ENCODE results near the gene ALG14. TPM values are rescaled to one million over a fixed set of nuclear protein-coding genes. Genes with fewer than 3 reads are reported as not detected.
"Not testable (repeated sequence)": the region's sequence is repeated elsewhere in the genome, so short reads cannot be mapped to it uniquely, and the experiment has no call there.

The ALG14 gene
- total and polyA plus RNA-seq, 4 donors, result 0.50 to 3.2 (median 1.8) TPM

- intact Hi-C loops (cut with DNase I), result no loop called here
- 97% methylated on average over 2 of the region's 2 CpGs for WGBS, 2 donors
- Histone ChIP-seq H3K27me3 (ENCODE audit: control insufficient read depth in 1 of 2, insufficient read depth in 2 of 2, low read length in 1 of 2) (no peaks in the 10 kb centered on the region), H3K36me3 (ENCODE audit: control insufficient read depth in 1 of 2, insufficient read depth in 2 of 2, low read length in 1 of 2) (no peaks in the 10 kb centered on the region), H3K4me3 (ENCODE audit: low read length in 2 of 2) (no peak overlapping the region), H3K9me3 (ENCODE audit: control insufficient read depth, low read length) (no peaks in the 10 kb centered on the region), H3K4me1 (ENCODE audit: control insufficient read depth in 1 of 2, insufficient read depth in 2 of 2, low read length in 2 of 2) (peaks cover 0 to 5% of the 10 kb centered on the region in 2 donors), H3K27ac (ENCODE audit: low read depth in 1 of 2, low read length in 2 of 2) (no peak overlapping the region)
- no peak for DNase-seq
- no peak for ATAC-seq (ENCODE audit: low FRiP score)
Measured at GRCh38 chr1:95005584-95005983, 67.2 kb downstream of the ALG14 start.

DNA sequence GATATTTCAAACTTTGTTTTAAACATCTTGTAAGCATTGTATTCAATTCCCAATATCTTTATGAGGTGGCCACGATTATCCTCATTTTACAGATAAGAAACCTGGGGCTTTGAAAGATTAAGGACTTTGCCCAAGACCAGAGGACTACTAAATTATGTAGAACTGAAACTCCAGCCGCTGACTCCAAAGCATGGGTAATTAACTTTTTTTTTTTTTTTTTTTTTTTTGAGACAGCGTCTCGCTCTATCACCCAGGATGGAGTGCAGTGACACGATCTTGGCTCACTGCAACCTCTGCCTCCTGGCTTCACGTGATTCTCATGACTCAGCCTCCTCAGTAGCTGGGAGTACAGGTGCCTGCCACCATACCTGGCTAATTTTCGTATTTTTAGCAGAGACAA lies 68.7 kb downstream of the ALG14 start:
- intact Hi-C loops (cut with DNase I), result no loop called here
- no peaks in the 10 kb centered on the region for H3K27me3 ChIP-seq (ENCODE audit: control insufficient read depth in 1 of 2, insufficient read depth in 2 of 2, low read length in 1 of 2)
- WGBS, 2 donors, result 93 to 95% methylated on average over 7 of the region's 7 CpGs
- ATAC-seq (ENCODE audit: low FRiP score) (no peak), DNase-seq (no peak)
- no peak overlapping the region for H3K27ac ChIP-seq (ENCODE audit: low read depth in 1 of 2, low read length in 2 of 2)
- H3K4me1 ChIP-seq (ENCODE audit: control insufficient read depth in 1 of 2, insufficient read depth in 2 of 2, low read length in 2 of 2), result peaks cover 0 to 5% of the 10 kb centered on the region in 2 donors
- no peak overlapping the region for H3K4me3 ChIP-seq (ENCODE audit: low read length in 2 of 2)
- no peaks in the 10 kb centered on the region for H3K9me3 ChIP-seq (ENCODE audit: control insufficient read depth, low read length)
- H3K36me3 ChIP-seq (ENCODE audit: control insufficient read depth in 1 of 2, insufficient read depth in 2 of 2, low read length in 1 of 2), result no peaks in the 10 kb centered on the region

DNA sequence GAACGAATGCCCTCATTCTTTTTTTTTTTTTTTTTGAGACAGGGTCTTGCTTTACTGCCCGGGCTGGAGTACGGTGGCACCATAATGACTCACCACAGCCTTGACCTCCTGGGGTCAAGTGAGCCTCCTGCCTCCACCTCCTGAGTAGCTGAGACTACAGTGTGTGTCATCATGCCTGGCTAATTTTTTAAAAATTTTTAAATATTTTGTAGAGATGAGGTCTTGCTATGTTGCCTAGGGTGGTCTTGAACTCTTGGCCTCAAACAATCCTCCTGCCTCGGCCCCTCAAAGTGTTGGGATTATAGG lies 69.4 kb downstream of the ALG14 start:
- Histone ChIP-seq H3K27me3 (ENCODE audit: control insufficient read depth in 1 of 2, insufficient read depth in 2 of 2, low read length in 1 of 2) (no peaks in the 10 kb centered on the region), H3K27ac (ENCODE audit: low read depth in 1 of 2, low read length in 2 of 2) (no peak overlapping the region), H3K4me1 (ENCODE audit: control insufficient read depth in 1 of 2, insufficient read depth in 2 of 2, low read length in 2 of 2) (peaks cover 0 to 5% of the 10 kb centered on the region in 2 donors), H3K4me3 (ENCODE audit: low read length in 2 of 2) (no peak overlapping the region), H3K36me3 (ENCODE audit: control insufficient read depth in 1 of 2, insufficient read depth in 2 of 2, low read length in 1 of 2) (no peaks in the 10 kb centered on the region), H3K9me3 (ENCODE audit: control insufficient read depth, low read length) (no peaks in the 10 kb centered on the region)
- WGBS, 2 donors, result 49 to 61% methylated on average over 4 of the region's 4 CpGs
- intact Hi-C loops (cut with DNase I), result no loop called here
- ATAC-seq (ENCODE audit: low FRiP score) (no peak), DNase-seq (no peak)

GRCh38 chr1:95002540-95003432 lies 70.0 kb downstream of the ALG14 start:
- Histone ChIP-seq H3K27ac (ENCODE audit: low read depth in 1 of 2, low read length in 2 of 2) (no peak overlapping the region), H3K27me3 (ENCODE audit: control insufficient read depth in 1 of 2, insufficient read depth in 2 of 2, low read length in 1 of 2) (no peaks in the 10 kb centered on the region), H3K9me3 (ENCODE audit: control insufficient read depth, low read length) (no peaks in the 10 kb centered on the region), H3K4me3 (ENCODE audit: low read length in 2 of 2) (no peak overlapping the region), H3K36me3 (ENCODE audit: control insufficient read depth in 1 of 2, insufficient read depth in 2 of 2, low read length in 1 of 2) (no peaks in the 10 kb centered on the region), H3K4me1 (ENCODE audit: control insufficient read depth in 1 of 2, insufficient read depth in 2 of 2, low read length in 2 of 2) (peaks cover 0 to 2% of the 10 kb centered on the region in 2 donors)
- ATAC-seq (ENCODE audit: low FRiP score) (no peak), DNase-seq (no peak)
- intact Hi-C loops (cut with DNase I), result no loop called here
- WGBS, 2 donors, result 6 to 8% methylated on average over 8 of the region's 8 CpGs

DNA sequence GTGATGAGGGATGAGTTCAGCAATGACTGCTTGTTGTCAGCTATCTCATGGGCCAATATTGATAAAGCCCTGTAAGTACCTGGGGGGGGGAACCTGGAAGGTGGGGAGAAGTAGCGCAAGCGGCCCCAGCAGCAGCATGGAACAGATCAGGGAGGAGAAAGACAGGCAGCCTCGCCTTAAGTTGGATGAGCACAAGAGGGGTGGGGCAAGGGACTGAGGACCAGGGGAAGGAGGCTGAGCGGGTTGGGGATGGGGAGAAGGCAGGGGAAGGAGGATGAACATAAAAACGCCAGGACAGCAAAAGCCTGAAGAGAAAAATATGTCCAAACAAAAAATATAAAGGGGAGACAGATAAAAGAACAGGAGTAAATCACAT lies 70.6 kb downstream of the ALG14 start:
- no peak for DNase-seq
- no peak overlapping the region for H3K4me3 ChIP-seq (ENCODE audit: low read length in 2 of 2)
- no peak overlapping the region for H3K27ac ChIP-seq (ENCODE audit: low read depth in 1 of 2, low read length in 2 of 2)
- H3K36me3 ChIP-seq (ENCODE audit: control insufficient read depth in 1 of 2, insufficient read depth in 2 of 2, low read length in 1 of 2), result no peaks in the 10 kb centered on the region
- no peaks in the 10 kb centered on the region for H3K4me1 ChIP-seq (ENCODE audit: control insufficient read depth in 1 of 2, insufficient read depth in 2 of 2, low read length in 2 of 2)
- WGBS, 2 donors, result 66 to 69% methylated on average over 5 of the region's 5 CpGs
- intact Hi-C loops (cut with DNase I), result no loop called here
- no peaks in the 10 kb centered on the region for H3K9me3 ChIP-seq (ENCODE audit: control insufficient read depth, low read length)
- no peak for ATAC-seq (ENCODE audit: low FRiP score)
- H3K27me3 ChIP-seq (ENCODE audit: control insufficient read depth in 1 of 2, insufficient read depth in 2 of 2, low read length in 1 of 2), result no peaks in the 10 kb centered on the region

DNA sequence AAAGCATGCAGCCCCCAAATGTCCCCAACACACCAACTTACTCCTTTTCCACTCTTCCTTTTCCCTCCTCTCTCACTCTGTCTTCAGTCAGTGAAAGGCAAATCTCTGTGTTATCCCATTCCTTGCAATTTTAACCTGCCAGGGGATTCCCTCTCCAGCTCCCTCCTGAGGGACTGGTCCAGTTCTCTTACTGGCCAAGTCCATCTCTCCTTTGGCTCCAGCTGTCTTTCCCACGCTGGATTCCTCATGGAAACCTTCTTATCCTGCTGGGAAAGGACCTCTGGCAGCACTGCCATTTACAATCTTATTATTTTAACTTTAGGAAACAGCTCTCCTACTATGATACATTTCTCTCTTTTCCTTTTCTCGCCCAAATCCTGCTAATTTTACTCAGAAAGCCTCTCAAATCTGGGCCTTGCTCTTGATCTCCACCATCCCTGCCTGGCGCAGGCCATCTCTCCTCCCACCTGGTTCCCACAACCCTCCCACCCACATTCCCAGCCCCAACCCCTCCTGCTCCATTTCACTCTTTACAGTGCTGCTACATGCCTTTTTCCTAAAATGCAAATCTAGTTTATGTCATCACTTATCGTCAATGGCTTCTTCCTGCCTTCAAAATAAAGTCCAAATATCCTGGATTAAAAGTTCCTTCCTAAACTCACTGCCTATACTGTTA lies 73.2 kb downstream of the ALG14 start:
- Histone ChIP-seq H3K27me3 (ENCODE audit: control insufficient read depth in 1 of 2, insufficient read depth in 2 of 2, low read length in 1 of 2) (no peaks in the 10 kb centered on the region), H3K36me3 (ENCODE audit: control insufficient read depth in 1 of 2, insufficient read depth in 2 of 2, low read length in 1 of 2) (peaks cover 0 to under 1% of the 10 kb centered on the region in 2 donors), H3K4me1 (ENCODE audit: control insufficient read depth in 1 of 2, insufficient read depth in 2 of 2, low read length in 2 of 2) (no peaks in the 10 kb centered on the region), H3K4me3 (ENCODE audit: low read length in 2 of 2) (no peak overlapping the region), H3K9me3 (ENCODE audit: control insufficient read depth, low read length) (no peaks in the 10 kb centered on the region), H3K27ac (ENCODE audit: low read depth in 1 of 2, low read length in 2 of 2) (no peak overlapping the region)
- intact Hi-C loops (cut with DNase I), result no loop called here
- ATAC-seq (ENCODE audit: low FRiP score) (no peak), DNase-seq (no peak)
- 38 to 51% methylated on average over 4 of the region's 4 CpGs for WGBS, 2 donors

- H3K4me3 ChIP-seq (ENCODE audit: low read length in 2 of 2), result no peak overlapping the region
- H3K27me3 ChIP-seq (ENCODE audit: control insufficient read depth in 1 of 2, insufficient read depth in 2 of 2, low read length in 1 of 2), result no peaks in the 10 kb centered on the region
- DNase-seq (no peak), ATAC-seq (ENCODE audit: low FRiP score) (no peak)
- intact Hi-C loops (cut with DNase I), result no loop called here
- peaks cover 0 to 1% of the 10 kb centered on the region in 2 donors for H3K36me3 ChIP-seq (ENCODE audit: control insufficient read depth in 1 of 2, insufficient read depth in 2 of 2, low read length in 1 of 2)
- H3K9me3 ChIP-seq (ENCODE audit: control insufficient read depth, low read length), result no peaks in the 10 kb centered on the region
- H3K4me1 ChIP-seq (ENCODE audit: control insufficient read depth in 1 of 2, insufficient read depth in 2 of 2, low read length in 2 of 2), result no peaks in the 10 kb centered on the region
- no peak overlapping the region for H3K27ac ChIP-seq (ENCODE audit: low read depth in 1 of 2, low read length in 2 of 2)
- 97 to 99% methylated on average over 2 of the region's 2 CpGs for WGBS, 2 donors
Measured at GRCh38 chr1:94998748-94999147, 74.0 kb downstream of the ALG14 start.

DNA sequence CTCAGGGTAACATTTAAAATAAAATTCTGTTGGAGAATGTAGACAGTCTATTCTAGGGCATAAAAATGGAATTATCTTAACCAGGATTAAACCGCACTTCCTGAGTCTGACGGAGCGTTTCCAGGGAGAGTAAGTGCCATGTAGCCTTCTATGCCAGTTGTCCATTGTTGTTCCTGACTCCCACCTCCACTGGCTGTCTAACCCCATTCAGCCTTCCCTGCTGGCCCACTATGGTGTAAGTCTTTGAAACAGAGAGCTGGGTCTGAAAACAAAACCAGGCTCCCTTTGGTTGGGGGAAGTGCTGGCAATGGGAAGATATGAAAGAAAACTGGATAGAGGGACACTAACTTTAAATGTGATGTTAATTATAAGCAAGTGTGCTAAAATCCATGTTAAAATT lies 74.6 kb downstream of the ALG14 start:
- Histone ChIP-seq H3K4me3 (ENCODE audit: low read length in 2 of 2) (no peak overlapping the region), H3K4me1 (ENCODE audit: control insufficient read depth in 1 of 2, insufficient read depth in 2 of 2, low read length in 2 of 2) (no peaks in the 10 kb centered on the region), H3K27me3 (ENCODE audit: control insufficient read depth in 1 of 2, insufficient read depth in 2 of 2, low read length in 1 of 2) (no peaks in the 10 kb centered on the region), H3K36me3 (ENCODE audit: control insufficient read depth in 1 of 2, insufficient read depth in 2 of 2, low read length in 1 of 2) (peaks cover 0 to 1% of the 10 kb centered on the region in 2 donors), H3K27ac (ENCODE audit: low read depth in 1 of 2, low read length in 2 of 2) (no peak overlapping the region), H3K9me3 (ENCODE audit: control insufficient read depth, low read length) (no peaks in the 10 kb centered on the region)
- intact Hi-C loops (cut with DNase I), result no loop called here
- DNase-seq (no peak), ATAC-seq (ENCODE audit: low FRiP score) (no peak)
- WGBS, 2 donors, result 18 to 28% methylated on average over 3 of the region's 3 CpGs

- H3K9me3 ChIP-seq (ENCODE audit: control insufficient read depth, low read length); DNase-seq; H3K27me3 ChIP-seq (ENCODE audit: control insufficient read depth in 1 of 2, insufficient read depth in 2 of 2, low read length in 1 of 2); intact Hi-C loops (cut with DNase I); H3K4me3 ChIP-seq (ENCODE audit: low read length in 2 of 2); H3K27ac ChIP-seq (ENCODE audit: low read depth in 1 of 2, low read length in 2 of 2); H3K36me3 ChIP-seq (ENCODE audit: control insufficient read depth in 1 of 2, insufficient read depth in 2 of 2, low read length in 1 of 2); ATAC-seq (ENCODE audit: low FRiP score); H3K4me1 ChIP-seq (ENCODE audit: control insufficient read depth in 1 of 2, insufficient read depth in 2 of 2, low read length in 2 of 2): not testable (repeated sequence)
- WGBS, 2 donors, result 39 to 51% methylated on average over 6 of the region's 6 CpGs
Measured at GRCh38 chr1:94995536-94995935, 77.2 kb downstream of the ALG14 start.

Measured in aorta (tissue), 5 donors.